H1 (cell line): ENCODE data around the gene QSOX1. TPM values are rescaled to one million over a fixed set of nuclear protein-coding genes. Genes with fewer than 3 reads are reported as not detected.

ENCODE experiments used
- BACH1 ChIP-seq: IDR thresholded peaks from 2 replicates; pipeline ENCODE4 v1.6.1; 2012; ENCODE audit warnings: low read length, improper control_type of control experiment
- CHD7 ChIP-seq: fragments of 300-600 bp; sonication (generic); IDR thresholded peaks from 2 replicates; pipeline ENCODE4 v1.7.1; 2012; ENCODE audit warnings: low read length, moderate library complexity, mild to moderate bottlenecking, inconsistent platforms; ENCODE audit not compliant: insufficient replicate concordance
- CTBP2 ChIP-seq: IDR thresholded peaks from 2 replicates; pipeline ENCODE4 v1.7.0; 2011; ENCODE audit warnings: borderline replicate concordance, mild to moderate bottlenecking, moderate library complexity, mixed read lengths, low read length; ENCODE audit not compliant: insufficient read depth, insufficient read length
- EGR1 ChIP-seq: IDR thresholded peaks from 2 replicates; pipeline ENCODE4 v1.6.1; 2011; ENCODE audit warnings: low read depth, low read length, borderline replicate concordance
- EZH2 ChIP-seq: fragments of 200-600 bp; sonication (generic); IDR thresholded peaks from 2 replicates; pipeline ENCODE4 v1.7.1; 2012; ENCODE audit warnings: low read depth, mild to moderate bottlenecking, moderate library complexity, low read length, inconsistent platforms; ENCODE audit not compliant: severe bottlenecking
- KDM5A ChIP-seq: fragments of 200-600 bp; IDR thresholded peaks from 2 replicates; pipeline ENCODE4 v1.7.1; 2012; ENCODE audit warnings: mild to moderate bottlenecking, low read length, inconsistent platforms, mixed read lengths
- MAFK ChIP-seq: IDR thresholded peaks from 2 replicates; pipeline ENCODE4 v1.6.1; 2012; ENCODE audit warnings: low read depth, mild to moderate bottlenecking, improper control_type of control experiment, low read length
- MAX ChIP-seq: IDR thresholded peaks from 2 replicates; pipeline ENCODE4 v1.6.1; 2012; ENCODE audit warnings: inconsistent platforms
- polyA plus RNA-seq, 7 experiments: library from polyadenylated mRNA; depleted of rRNA in 3 of 7; stranded (reverse) in 5 of 7; unstranded in 2 of 7; fragments of >200 nt in 5 of 7; fragments of 200-250 nt in 2 of 7; gene quantifications; 1 replicate in 5 of 7; 2 replicates in 1 of 7; 4 replicates in 1 of 7; pipeline versions ENCODE4 v1.2.1 to v1.2.3, GENCODE V29; 2011 to 2013; ENCODE audit warnings: missing spikeins in 2 of 7, mixed read lengths in 2 of 7
- total RNA-seq: library from RNA; stranded (reverse); fragmentation: NEBNext Ultra II Directional; extraction: Animal tissue kit (Norgen Biotek cat#: 25700); gene quantifications from 2 replicates; pipeline ENCODE4 v1.2.1, GENCODE V29; 2021

The QSOX1 gene
- total and polyA plus RNA-seq, 2 of the 8 experiments (the other 6 are each of a cell fraction or from before 2014, with no cell fraction given), result 97.7 to 123 TPM

- TF ChIP-seq CHD7 (no peak), MAX (no peak), KDM5A (no peak), CTBP2 (no peak), EZH2 (no peak), BACH1 (no peak), EGR1 (no peak), MAFK (no peak)
These were observed 23.2 kb upstream of the QSOX1 start (continued) for GRCh38 chr1:180131510-180131909.
